ENCODE data around the gene TBX5.

DNA sequence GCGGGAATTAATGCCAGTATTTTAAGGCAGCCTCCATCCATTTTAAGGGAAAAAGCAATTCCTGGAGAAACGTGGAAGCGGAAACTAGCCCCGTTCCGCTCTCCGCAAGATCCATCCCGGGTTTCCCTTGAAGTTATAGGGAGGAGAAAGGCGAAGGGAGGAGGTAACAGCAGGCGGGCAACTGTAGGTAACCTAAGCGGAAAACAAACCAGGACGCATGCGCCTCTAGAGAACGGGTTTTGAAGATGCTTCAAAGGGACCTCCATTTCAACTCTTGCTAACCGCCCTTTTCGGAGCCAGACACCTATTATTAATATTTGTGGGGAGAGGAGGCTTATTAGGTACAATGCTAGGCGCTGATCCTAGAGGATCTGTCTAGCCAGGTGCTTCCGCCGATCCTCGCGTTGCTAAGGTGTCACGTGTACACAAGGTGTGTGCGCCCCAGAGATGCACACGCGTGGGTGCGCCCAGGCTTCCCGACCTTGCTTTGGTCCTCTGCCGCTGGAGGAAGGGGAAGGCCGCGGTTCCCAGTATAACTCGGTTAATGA lies 6.2 kb downstream of the TBX5 start:
- TF ChIP-seq POLR2AphosphoS5 (IDR thresholded peaks at IDR 0.05) = no peak
- no peak for TF ChIP-seq EP300 (IDR thresholded peaks at IDR 0.05)
- no peak for TF ChIP-seq CTCF (IDR thresholded peaks at IDR 0.05)
- TF ChIP-seq POLR2A (IDR thresholded peaks at IDR 0.05) = no peak
